HG03565 (cell line): ENCODE measurements around the gene ADAMTS12.
"Not testable (repeated sequence)": the region's sequence is repeated elsewhere in the genome, so short reads cannot be mapped to it uniquely, and the experiment has no call there.

ENCODE experiments used
- ATAC-seq: cut with Tn5 transposase; IDR thresholded peaks from one replicate; pipeline ENCODE4 v1.9.1; 2021; ENCODE audit warnings: mild to moderate bottlenecking, moderate library complexity; ENCODE audit not compliant: unreplicated experiment

The ADAMTS12 gene

DNA sequence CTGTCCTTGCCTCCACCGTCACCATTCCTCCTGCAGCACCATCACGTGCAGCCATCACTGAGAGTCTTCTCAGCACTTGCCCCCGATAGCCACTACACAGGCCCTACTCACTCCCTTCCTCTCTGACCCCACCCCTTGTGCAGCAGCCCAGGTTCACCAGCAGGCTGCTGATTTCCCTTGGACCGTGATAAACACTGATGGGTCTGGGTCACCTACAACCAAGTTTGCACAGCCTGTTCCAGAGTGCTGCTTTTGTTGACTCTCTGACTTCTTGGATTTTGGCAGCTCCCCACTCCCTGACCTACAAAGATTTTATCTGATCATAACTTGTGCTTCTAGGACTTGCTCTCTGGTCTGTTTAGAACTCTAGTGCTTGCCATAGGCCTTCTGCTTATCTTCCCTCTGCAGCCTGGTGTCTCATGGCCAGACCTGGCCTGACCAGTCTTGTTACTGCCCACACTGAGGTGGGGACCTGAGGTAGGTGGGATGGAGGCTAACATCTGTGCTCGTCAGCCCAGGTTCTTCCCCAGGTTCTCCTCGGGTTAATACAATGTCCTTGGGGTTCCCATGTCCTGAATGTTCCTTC lies 341.7 kb downstream of the ADAMTS12 start:
- no peak for ATAC-seq

DNA sequence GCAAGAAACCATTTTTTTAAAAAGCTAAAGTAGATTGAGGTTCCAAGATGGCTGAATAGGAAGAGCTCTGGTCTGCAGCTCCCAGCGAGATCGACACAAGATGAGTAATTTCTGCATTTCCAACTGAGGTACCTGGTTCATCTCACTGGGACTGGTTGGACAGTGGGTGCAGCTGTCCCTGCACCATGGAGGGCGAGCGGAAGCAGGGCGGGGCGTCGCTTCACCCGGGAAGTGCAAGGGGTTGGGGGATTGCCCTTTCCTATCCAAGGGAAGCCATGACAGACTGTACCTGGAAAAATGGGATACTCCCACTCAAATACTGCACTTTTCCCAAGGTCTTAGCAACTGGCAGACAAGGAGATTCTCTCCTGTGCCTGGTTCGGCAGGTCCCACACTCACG lies 352.0 kb downstream of the ADAMTS12 start:
- not testable (repeated sequence) for ATAC-seq

DNA sequence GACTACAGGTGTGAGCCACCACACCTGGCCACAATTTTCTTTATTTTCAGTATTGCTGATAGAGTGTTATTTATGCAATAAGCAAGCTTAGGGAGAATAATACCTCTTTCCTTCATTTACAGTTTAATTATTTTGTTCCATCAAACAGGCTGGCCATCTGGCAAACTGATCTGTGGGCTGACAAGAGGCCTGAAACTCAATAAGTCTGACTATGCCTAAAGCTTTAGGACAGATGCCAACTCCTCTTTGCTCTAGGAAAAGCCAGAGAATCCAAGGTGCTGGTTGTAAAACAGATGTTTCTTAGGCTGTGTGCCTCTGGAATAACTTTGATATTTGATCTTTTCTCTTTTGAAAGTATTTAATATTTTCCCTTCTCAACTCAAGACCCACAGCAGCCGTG lies 352.6 kb downstream of the ADAMTS12 start:
- ATAC-seq = no peak

DNA sequence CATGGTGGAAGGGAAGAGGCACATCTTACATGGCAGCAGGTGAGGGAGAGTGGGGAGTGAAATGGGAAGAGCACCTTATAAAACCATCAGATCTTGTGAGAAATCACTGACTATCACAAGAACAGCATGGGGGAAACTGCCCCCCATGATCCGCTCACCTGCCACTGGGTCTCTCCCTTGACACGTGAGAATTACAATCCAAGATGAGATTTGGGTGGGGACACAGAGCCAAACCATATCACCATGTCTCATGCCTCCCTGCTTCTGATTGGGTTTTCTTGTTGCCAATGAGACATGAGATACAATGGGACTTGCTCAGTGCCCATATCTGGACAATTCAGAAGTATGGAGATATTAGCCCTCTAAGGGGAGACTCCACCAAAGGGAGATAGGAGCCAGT lies 353.6 kb downstream of the ADAMTS12 start:
- ATAC-seq = no peak

DNA sequence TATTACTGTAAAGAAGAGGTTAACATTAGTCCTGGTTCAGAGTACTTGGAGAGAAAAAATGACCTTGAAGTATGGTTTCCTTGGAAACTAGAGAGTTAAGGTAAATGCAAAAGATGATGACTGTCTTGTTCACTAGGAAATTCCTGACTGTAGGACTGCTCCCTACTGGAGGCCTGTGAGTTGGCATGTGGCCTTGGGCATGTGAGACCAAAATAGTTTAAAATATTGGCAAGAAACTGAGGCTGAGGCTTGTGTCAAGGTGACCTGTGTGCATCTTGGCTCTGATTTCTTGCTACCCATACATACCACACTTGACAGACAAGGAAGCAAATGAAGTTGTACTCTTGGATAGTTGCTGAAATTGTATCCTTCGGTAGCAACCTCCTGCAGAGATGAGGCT lies 354.6 kb downstream of the ADAMTS12 start:
- ATAC-seq = no peak

DNA sequence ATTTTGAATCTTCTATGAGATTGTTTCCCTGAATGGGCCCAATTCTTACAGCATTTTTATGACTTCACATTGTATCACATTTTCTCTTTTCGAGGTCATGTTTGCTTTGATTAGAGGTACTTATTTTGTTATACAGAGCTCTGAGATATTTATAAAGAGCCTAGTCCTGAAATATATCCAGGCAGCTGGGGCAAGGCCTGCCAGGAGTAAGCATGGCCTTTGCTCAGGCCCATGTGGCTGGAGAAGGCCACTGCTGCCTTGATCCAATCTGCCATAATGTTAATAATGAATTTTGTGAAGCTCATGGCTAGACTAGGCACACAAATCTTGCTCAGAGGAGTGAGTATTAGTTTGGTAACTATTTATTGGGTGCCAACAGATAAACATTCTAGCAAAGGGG lies 355.0 kb downstream of the ADAMTS12 start:
- no peak for ATAC-seq

DNA sequence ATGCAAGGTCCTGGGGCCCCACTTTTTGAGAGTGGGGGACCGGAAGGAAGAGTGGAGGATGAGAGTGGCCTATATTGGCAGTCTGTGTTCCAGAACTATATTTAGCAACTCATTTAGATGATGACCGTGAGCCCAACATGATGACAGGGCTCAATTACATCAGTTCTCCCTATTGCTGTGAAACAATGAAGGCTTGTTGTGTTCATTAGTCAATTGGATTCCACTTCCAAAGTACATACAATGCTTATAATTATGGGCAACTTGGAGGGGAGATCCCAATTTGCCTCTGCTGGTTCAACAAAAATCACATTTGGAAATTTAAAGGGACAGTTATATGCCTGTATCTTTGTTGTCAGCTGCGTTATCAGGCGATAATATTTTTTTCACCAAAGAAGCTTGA lies 360.0 kb downstream of the ADAMTS12 start:
- no peak for ATAC-seq

DNA sequence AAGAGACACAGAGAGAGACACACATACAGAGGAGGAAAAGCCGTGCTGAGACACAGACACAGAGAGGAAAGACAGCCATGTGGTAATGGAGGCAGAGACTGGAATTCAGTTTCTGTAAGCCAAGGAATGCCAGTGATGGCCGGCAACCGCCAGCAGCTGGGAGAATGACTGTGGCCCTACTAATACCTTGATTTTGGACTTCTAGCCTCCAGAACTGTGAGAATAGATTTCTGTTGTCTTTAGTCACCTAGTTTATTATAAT lies 360.8 kb downstream of the ADAMTS12 start:
- ATAC-seq = no peak

DNA sequence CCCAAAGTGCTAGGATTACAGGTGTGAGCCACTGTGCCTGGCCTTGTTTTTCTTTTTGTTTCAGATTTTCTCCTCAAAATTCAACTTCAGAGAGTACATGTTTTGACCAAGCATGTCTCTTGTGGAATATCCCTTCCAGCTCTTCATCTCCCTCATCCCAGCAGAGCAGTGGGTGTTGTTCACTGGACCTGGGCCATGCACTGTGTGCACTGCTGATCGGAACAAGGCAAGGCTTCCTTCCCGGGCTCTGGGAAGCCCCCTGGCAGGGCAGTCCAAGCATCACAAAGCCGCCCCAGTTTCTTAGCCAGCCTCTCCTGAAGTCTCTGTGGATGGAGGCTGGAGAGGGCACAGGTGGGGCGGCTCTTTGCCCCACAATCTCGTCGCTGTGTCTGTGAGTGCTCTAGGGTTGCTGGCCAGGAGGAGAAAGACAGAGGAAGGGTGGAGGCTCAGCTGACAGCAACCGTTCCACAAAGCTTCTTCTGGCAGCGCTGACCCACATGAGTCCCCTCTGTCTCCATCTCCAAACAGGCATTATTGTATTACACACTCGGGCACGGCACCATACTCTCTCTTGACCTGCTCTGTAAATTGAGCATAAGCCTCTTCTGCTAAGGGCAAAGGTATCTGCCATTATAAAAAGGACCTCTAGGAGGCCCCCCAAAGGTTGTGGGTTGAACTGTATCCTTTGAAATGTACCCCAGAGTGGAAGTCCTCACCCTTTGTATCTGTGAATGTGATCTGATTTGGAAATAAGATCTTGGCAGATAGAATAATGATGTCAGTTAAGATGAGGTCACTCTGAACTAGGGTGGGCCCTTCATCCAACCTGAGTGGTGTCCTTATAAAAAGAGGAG lies 361.4 kb downstream of the ADAMTS12 start:
- no peak for ATAC-seq

DNA sequence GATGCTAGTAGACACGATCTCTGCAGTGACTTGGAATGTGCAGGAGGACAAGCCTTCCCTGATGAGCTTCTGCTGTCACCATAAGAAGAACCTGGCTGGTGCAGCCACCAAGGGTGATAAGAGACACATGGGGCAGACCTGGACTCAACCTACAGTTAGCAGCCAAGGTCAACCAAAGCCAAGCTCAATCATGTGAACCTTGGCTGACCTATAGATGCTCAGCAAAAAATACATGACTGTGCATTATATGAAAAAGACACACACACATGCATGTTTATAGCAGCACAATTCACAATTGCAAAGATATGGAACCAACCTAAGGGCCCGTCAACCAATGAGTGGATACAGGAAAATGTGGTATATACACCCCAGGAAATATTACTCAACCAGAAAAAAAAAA lies 364.1 kb downstream of the ADAMTS12 start:
- ATAC-seq = no peak

DNA sequence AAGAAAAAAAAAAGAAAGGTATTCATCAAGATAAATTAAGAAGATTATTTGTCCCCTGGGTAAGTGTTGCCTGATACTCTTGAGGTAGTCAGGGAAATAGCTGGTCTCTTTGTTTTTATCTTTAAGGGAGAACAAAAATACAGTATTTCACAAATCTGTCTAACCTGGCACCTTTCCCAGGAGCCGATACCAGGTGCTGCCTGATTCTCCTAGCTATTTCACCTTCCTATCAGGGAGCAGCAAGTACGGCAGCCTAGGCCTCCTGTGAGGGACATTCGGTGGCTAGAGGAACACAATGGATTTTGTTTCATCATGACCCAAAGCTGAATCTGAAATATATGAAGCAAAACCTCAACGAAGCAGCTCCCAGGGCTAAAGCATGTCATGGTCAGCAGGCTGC lies 365.0 kb downstream of the ADAMTS12 start:
- ATAC-seq = no peak

DNA sequence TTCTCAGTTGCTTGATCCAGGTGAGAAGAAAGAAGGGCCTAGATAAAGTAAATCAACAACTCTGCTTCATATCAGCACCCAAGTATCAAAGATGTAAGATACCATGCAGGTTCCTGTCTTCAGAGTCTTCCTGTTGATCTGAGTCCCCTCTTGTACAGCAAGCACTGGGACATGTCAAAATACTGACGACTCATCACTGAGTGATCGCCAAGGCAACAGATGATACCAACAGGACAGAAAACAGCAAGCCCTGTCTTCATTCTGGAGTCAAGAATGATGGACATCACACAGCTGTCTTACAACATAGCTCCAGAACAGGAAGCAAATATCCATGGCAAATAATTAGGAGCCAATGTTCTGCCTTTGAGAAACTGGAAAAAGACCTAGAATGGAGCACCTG lies 367.3 kb downstream of the ADAMTS12 start:
- no peak for ATAC-seq

DNA sequence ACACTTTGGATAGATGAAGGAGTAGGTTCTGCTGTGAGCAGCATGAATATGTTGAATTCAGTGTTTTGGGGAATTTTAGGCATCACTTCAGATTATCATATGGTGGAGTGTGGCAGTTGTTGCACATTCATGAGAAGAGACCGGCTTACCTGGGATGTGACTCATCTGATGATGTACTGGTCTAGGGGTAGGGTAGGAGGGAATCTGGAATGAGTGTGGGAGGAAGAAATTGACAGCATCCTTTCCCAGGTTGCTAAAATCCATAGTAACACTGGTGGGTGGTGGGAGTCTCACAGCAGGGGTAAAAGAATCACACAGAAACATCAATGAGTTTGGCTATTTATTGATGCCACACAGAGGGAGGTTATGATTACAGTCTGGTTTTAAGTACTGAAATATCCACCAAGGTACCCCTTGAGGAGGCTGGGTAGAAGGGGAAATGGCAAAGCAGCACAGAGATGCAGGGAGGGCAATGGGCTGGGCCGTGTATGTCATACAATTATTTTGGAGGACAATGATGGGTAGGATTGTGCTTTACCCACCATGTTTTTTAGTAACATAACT lies 368.5 kb downstream of the ADAMTS12 start:
- no peak for ATAC-seq

DNA sequence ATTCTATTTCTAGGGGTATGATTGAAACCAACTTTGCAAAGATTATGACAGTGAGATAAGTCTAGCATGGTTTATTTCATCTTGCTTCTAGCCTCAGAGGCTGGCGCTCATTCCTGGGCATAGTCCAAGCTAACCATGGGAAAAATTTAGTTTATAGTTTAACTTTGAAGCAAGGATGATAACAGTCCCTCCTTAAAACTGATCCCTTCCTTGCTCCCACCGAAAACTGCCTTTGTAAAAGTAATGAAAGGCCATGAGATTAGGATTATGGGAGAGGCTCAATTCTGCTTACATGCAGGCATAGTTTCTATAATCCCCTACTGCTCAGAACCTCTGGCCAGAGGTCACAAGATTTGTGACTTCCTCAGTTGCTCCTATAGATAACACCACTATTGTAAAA lies 375.4 kb downstream of the ADAMTS12 start:
- no peak for ATAC-seq

DNA sequence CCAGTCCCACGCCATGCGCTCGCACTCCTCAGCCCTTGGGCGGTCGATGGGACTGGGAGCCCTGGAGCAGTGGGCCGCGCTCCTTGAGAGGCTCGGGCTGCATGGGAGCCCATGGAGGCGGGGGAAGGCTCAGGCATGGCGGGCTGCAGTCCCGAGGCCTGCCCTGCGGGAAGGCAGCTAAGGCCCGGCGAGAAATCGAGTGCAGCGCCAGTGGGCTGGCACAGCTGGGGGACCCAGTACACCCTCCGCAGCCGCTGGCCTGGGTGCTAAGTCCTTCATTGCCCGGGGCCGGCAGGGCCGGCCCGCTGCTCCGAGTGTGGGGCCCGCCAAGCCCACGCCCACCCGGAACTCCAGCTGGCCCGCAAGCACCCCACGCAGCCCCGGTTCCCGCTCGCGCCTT lies 376.4 kb downstream of the ADAMTS12 start:
- not testable (repeated sequence) for ATAC-seq

DNA sequence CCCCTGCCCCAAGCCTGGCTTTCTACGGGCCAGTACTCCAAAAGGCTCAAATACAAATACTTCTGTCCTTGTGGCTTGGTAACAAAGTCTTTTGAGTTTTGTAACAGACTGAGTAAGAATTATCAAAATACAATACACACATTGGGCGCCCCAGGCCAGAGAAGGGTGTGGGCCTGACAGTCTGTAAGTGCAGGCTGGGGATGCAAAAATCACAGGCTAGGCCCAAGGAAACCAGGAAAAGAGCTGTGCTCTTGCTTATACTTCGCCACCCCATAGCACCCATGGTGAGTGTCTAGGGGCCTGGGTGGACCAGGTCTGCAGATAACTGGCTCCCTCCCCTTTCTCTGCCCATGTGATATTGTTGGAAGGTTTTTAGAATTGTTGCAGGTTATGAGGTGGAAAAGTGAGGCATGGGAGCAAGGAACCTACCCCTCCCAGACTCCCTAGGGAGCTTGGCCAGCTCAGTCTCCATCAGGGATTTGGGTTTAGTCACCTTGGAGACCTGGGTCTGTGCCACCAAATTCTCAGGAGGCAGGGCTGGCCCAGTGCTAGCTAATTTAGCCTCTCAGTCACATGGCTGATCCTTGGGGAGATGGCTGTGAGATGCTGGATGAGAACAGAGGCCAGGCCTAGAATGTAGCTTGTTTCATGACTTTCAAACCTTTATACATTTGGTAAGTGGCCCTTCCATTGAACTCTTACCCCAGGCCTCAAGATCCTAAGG lies 378.2 kb downstream of the ADAMTS12 start:
- ATAC-seq = no peak

DNA sequence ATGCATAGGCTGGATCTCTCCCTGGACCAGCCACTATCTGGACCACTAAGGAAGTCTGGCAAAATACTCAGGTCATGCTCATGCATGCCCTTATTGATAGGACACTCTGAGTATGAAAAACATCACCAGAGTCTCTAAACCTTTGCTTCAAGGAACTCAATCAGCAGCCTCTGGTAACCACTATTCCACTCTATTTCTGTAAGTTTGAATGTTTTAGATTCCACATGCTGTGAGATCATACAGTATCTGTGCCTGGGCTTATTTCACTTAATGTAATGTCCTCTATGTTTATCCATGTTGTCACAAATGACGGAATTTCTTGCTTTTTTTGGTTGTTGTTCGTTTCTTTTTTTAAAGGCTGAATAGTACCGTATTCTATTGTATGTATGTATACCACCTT lies 382.8 kb downstream of the ADAMTS12 start:
- ATAC-seq = no peak

DNA sequence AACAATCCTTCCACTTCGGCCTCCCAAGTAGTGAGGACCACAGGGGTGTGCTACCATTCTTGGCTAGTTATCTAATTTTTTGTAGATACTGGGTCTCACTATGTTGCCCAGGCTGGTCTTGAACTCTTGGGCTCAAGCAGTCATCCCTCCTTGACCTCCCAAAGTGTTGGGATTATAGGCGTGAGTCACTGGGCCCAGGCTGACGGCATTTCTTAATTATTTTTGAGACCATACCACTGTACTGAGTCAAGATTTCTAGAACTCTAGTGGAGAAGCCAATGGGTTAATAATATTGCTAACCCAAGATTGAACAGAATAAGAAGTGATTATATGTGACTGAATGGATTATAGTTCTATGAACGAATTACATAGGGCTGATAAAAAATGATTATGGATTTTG lies 384.4 kb downstream of the ADAMTS12 start:
- ATAC-seq = no peak

DNA sequence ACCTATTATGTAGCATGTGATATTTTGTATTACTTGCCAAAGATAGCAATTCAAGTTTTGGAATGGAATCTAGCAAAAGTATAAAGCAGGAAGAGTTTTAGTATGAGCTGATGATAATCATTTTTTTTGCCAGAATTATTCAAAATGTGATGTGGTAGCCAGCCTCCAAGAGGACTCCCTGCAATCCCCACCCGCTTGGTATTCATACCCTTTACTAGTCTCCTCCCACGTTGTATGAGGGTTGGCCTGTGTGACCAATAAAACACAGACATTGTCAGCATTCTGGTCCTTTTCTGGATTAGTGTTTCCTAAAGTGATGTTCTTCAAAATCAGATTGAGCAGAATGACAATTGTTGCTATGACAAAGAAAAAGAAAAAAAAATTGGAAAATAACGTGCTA lies 387.2 kb downstream of the ADAMTS12 start:
- no peak for ATAC-seq

DNA sequence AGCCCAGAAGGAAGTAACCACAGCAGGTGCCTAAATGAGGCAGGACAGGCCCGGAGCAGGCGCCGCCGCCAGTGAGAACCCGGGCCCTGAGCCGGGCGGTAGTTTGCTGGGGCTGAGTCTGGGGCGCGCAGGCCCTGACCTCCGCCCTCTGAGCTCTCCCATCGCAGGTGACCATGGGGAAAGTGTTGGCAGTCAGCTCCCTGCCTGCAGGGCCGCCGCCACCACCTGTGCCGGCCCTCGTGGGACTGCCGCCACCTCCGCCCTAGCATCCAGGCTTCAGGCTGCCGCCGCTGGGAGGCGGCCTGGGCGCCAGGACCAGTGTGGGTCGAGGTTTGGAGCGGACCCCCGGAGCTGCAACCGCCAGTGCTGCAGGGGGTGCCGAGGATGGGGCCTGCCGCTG lies 389.9 kb downstream of the ADAMTS12 start:
- no peak for ATAC-seq

DNA sequence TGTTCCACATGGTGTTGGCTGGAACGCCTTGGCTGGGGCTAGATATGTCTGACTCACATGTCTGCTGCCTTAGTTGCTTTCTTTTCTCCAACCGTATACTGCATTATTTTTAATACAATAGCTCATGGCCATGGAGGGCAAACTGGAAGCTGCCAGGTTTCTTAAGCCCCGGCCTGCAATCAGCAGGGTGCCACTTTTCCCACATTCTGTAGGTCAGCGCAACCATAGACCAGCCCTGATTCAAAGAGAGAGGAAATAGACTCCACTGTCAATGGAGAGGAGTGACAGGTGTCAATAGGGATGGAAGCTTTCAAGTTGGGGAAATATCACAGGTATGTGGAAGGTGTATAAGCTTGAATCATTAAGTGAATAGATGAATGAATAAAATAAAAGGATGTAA lies 390.5 kb downstream of the ADAMTS12 start:
- no peak for ATAC-seq

DNA sequence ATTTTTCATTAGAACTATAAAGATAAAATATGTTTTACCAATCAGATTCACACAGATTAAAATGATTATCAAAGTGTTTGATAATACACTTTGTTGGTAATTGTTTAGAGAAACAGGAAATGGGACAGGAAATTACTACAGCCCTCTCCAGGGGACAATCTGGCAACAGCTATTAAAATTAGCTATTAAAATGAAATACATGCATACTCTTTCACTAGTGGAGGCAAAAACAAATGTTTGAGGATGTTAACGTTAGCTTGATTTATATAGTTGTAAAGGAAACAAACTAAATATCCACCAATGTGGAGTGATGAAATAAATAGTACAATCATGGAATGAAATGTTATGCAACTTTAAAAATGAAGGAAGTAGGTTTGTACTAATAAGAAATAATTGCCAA lies 397.3 kb downstream of the ADAMTS12 start:
- no peak for ATAC-seq
